Psoas muscle (tissue), 8 donors: ENCODE data around the gene CDKN1A. TPM values are rescaled to one million over a fixed set of nuclear protein-coding genes. Genes with fewer than 3 reads are reported as not detected.
A peak's percentile ranks its signal among the peaks of the same experiment; 100 is the strongest.

ENCODE experiments used
- ATAC-seq, 4 donors: fragments of 200-7000 bp; cut with Tn5 transposase; one replicate each; pipeline ENCODE4 v1.9.1; 2020; ENCODE audit warnings: moderate library complexity in 3 of 4, mild to moderate bottlenecking in 2 of 4
- DNase-seq, 2 donors: peaks; one replicate each; pipeline ENCODE4 v3.0.0-alpha.2; 2020
- H3K27ac ChIP-seq: fragments of 200-600 bp; one replicate; pipeline ENCODE4 v1.8.0; 2022
- H3K27me3 ChIP-seq, 3 donors: fragments of 200-600 bp in 1 of 3; one replicate each; pipeline versions ENCODE4 v1.6.1 to v1.8.0; 2013 to 2022; ENCODE audit warnings: low read length in 2 of 3, mild to moderate bottlenecking in 2 of 3, moderate library complexity in 1 of 3; ENCODE audit not compliant: insufficient read depth in 3 of 3
- H3K36me3 ChIP-seq, 2 donors: fragments of 200-600 bp in 1 of 2; one replicate each; pipeline versions ENCODE4 v1.6.1 to v1.8.0; 2013 to 2022; ENCODE audit warnings: low read depth in 1 of 2, mild to moderate bottlenecking in 1 of 2, moderate library complexity in 1 of 2; ENCODE audit not compliant: insufficient read depth in 1 of 2
- H3K4me1 ChIP-seq: fragments of 200-600 bp; one replicate; pipeline ENCODE4 v1.8.0; 2022
- H3K4me3 ChIP-seq: fragments of 200-600 bp; one replicate; pipeline ENCODE4 v1.8.0; 2022; ENCODE audit warnings: mild to moderate bottlenecking
- H3K9me3 ChIP-seq: fragments of 200-600 bp; one replicate; pipeline ENCODE4 v1.8.0; 2022
- WGBS, 3 donors: extraction: QIAGEN DNeasy Blood & Tissue Kit; methylation state at CpG; one replicate each; pipeline versions ENCODE4 v1.1.6 to v1.1.7; 2013; 5-methylcytosine and 5-hydroxymethylcytosine counted together
- intact Hi-C, 2 donors: fragments of 100-400 bp; cut with DNase I; formaldehyde crosslinking; loops; one replicate each; pipeline versions ENCODE4 v1.11.0 to v1.14.2; 2022
- polyA plus RNA-seq, 3 donors: library from polyadenylated mRNA; stranded (reverse); fragments of 200-250 nt; gene quantifications; one replicate each; pipeline ENCODE4 v1.2.3, GENCODE V29; 2013
- total RNA-seq, 4 donors: library from RNA; stranded (reverse); fragmentation: NEBNext Ultra II Directional in 2 of 4; extraction: Animal tissue kit (Norgen Biotek cat#: 25700) in 2 of 4; gene quantifications; one replicate each; pipeline versions ENCODE4 v1.2.1 to v1.2.4, GENCODE V29; 2021 to 2023
- TF ChIP-seq, protein P1 (sequence below): fragments of 200-600 bp; IDR thresholded peaks from one replicate; pipeline ENCODE4 v1.8.0; 2022; ENCODE audit warnings: antibody characterized with exemption
- donor health status: healthy with polysubstance abuse.
- donor health status: DM: no; HTN: no; CAD: no; lungs with moderate emphysema.
- donor health status: Bipolar disorder and iron deficiency.
- donor health status: healthy.
- donor health status: DM: yes; HTN: yes; CAD: no.
- donor health status: DM: no; HTN: no; CAD: no.
- donor health status: DM: no; HTN: no; CAD: no.
- donor health status: DM: yes; HTN: yes; CAD: no.

CDKN1A gene
- total and polyA plus RNA-seq, 7 donors, result 39.2 to 666 (median 159) TPM

DNA sequence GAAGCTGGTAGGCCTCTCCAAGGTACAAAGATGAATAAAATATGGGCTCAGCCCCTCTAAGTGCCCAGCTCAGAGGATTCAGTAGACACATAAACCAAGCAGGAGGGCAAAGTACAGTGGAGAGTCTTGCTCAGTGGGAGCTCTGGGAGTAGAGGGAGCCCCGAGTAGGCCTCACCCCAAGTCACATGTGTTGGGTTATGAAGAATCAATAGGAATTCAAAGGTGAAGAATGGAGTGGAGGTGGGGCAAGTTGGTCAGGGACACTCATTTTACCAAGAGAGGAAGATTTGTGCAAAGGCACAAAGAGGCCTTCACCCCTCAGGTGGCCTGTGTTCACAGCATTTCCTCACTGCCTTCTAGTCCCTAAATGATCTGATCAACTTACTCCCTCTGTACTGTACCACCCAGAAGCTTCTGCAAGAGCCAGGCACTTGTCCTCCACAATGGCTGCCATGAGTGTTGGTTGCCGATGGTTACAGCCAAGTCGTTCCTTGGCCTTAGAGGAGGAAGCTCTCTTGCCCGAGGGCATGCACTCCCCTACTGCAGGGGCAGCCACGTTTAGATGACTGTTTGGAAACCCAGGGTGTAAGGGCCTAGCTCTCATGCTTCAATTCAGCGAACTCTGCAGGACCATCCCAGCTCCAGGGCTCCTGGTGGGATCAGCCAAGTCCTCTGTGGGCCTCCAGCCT lies 6.7 kb upstream of the CDKN1A start:
- Histone ChIP-seq H3K4me3 (no peak overlapping the region), H3K27me3 (no peaks in the 10 kb centered on the region), H3K36me3 (no peaks in the 10 kb centered on the region), H3K9me3 (no peaks in the 10 kb centered on the region), H3K4me1 (peaks cover 21% of the 10 kb centered on the region), H3K27ac (no peak overlapping the region)
- no peak for ATAC-seq
- WGBS, 3 donors, result 80 to 89% (median 86%) methylated on average over 6 of the region's 6 CpGs
- TF ChIP-seq, protein P1, sequence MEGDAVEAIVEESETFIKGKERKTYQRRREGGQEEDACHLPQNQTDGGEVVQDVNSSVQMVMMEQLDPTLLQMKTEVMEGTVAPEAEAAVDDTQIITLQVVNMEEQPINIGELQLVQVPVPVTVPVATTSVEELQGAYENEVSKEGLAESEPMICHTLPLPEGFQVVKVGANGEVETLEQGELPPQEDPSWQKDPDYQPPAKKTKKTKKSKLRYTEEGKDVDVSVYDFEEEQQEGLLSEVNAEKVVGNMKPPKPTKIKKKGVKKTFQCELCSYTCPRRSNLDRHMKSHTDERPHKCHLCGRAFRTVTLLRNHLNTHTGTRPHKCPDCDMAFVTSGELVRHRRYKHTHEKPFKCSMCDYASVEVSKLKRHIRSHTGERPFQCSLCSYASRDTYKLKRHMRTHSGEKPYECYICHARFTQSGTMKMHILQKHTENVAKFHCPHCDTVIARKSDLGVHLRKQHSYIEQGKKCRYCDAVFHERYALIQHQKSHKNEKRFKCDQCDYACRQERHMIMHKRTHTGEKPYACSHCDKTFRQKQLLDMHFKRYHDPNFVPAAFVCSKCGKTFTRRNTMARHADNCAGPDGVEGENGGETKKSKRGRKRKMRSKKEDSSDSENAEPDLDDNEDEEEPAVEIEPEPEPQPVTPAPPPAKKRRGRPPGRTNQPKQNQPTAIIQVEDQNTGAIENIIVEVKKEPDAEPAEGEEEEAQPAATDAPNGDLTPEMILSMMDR, result no peak
- no peak for DNase-seq
- intact Hi-C loops, result loop anchor here in 1 of 2 donors (5.0 kb wide), 1 partner anchor 35 kb away; no protein-coding TSS in a partner anchor

DNA sequence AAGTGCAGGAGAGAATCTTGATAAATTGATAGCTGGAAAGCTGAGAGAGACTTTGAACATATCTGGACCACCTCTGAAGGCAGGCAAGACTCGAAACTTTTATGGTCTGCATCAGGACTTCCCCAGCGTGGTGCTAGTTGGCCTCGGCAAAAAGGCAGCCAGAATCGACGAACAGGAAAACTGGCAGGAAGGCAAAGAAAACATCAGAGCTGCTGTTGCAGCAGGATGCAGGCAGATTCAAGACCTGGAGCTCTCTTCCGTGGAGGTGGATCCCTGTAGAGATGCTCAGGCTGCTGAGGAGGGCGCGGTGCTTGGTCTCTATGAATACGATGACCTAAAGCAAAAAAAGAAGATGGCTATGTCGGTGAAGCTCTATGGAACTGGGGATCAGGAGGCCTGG lies 4.6 kb upstream of the CDKN1A start:
- DNase-seq, result no peak
- Histone ChIP-seq H3K27ac (no peak overlapping the region), H3K36me3 (no peaks in the 10 kb centered on the region), H3K4me3 (no peak overlapping the region), H3K27me3 (no peaks in the 10 kb centered on the region), H3K4me1 (peaks cover 18% of the 10 kb centered on the region), H3K9me3 (no peaks in the 10 kb centered on the region)
- WGBS, 3 donors, result 73 to 76% (median 74%) methylated on average over 10 of the region's 10 CpGs
- TF ChIP-seq, protein P1, result no peak
- intact Hi-C loops, result loop anchor here in 1 of 2 donors (5.0 kb wide), 1 partner anchor 37 kb away; no protein-coding TSS in a partner anchor
- ATAC-seq, result no peak

- peaks cover 15% of the 10 kb centered on the region for H3K4me1 ChIP-seq
- TF ChIP-seq, protein P1, result no peak
- DNase-seq, result no peak
- no peak overlapping the region for H3K27ac ChIP-seq
- WGBS, 3 donors, result 81 to 88% (median 82%) methylated on average over 7 of the region's 7 CpGs
- intact Hi-C loops, result loop anchor here in 1 of 2 donors (5.0 kb wide), 1 partner anchor 38 kb away; no protein-coding TSS in a partner anchor
- no peaks in the 10 kb centered on the region for H3K9me3 ChIP-seq
- no peak for ATAC-seq
- no peak overlapping the region for H3K4me3 ChIP-seq
- no peaks in the 10 kb centered on the region for H3K27me3 ChIP-seq
- H3K36me3 ChIP-seq, result no peaks in the 10 kb centered on the region
These were observed 3.6 kb upstream of the CDKN1A start for GRCh38 chr6:36674942-36675341.

DNA sequence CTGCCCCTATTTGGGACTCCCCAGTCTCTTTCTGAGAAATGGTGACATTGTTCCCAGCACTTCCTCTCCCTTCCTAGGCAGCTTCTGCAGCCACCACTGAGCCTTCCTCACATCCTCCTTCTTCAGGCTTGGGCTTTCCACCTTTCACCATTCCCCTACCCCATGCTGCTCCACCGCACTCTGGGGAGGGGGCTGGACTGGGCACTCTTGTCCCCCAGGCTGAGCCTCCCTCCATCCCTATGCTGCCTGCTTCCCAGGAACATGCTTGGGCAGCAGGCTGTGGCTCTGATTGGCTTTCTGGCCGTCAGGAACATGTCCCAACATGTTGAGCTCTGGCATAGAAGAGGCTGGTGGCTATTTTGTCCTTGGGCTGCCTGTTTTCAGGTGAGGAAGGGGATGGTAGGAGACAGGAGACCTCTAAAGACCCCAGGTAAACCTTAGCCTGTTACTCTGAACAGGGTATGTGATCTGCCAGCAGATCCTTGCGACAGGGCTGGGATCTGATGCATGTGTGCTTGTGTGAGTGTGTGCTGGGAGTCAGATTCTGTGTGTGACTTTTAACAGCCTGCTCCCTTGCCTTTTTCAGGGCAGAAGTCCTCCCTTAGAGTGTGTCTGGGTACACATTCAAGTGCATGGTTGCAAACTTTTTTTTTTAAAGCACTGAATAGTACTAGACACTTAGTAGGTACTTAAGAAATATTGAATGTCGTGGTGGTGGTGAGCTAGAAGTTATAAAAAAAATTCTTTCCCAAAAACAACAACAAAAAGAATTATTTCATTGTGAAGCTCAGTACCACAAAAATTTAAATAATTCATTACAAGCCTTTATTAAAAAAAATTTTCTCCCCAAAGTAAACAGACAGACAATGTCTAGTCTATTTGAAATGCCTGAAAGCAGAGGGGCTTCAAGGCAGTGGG lies 2.1 kb upstream of the CDKN1A start:
- Histone ChIP-seq H3K27ac (peak overlapping the region; percentile 15), H3K27me3 (no peaks in the 10 kb centered on the region), H3K9me3 (no peaks in the 10 kb centered on the region), H3K4me3 (peak overlapping the region; percentile 91), H3K36me3 (no peaks in the 10 kb centered on the region), H3K4me1 (peaks cover 16% of the 10 kb centered on the region)
- intact Hi-C loops, result no loop called here
- TF ChIP-seq, protein P1, result no peak
- WGBS, 3 donors, result 72 to 81% (median 80%) methylated on average over 4 of the region's 4 CpGs
- DNase-seq, result no peak
- ATAC-seq, result no peak
